BE2C (cell line): Measurements from ENCODE around the gene CTTNBP2.
A peak's percentile ranks its signal among the peaks of the same experiment; 100 is the strongest.
"Not testable (repeated sequence)": the region's sequence is repeated elsewhere in the genome, so short reads cannot be mapped to it uniquely, and the experiment has no call there.

Source experiments
- DNase-seq: peaks from one replicate; pipeline ENCODE4 v3.0.0-alpha.2; 2020
- H3K27me3 ChIP-seq: fragments of 250-450 bp; sonication (Bioruptor Pico); 2 replicates; pipeline ENCODE4 v1.5.1; 2020; ENCODE audit warnings: mild to moderate bottlenecking
- H3K36me3 ChIP-seq: fragments of 250-450 bp; sonication (Bioruptor Pico); 2 replicates; pipeline ENCODE4 v1.5.1; 2020; ENCODE audit warnings: mild to moderate bottlenecking
- H3K4me1 ChIP-seq: fragments of 250-450 bp; sonication (Bioruptor Pico); 2 replicates; pipeline ENCODE4 v1.5.1; 2020
- H3K4me3 ChIP-seq: 2 replicates; pipeline ENCODE4 v1.5.1; 2011; ENCODE audit warnings: low read depth, low read length
- H3K9me3 ChIP-seq: fragments of 250-450 bp; sonication (Bioruptor Pico); 2 replicates; pipeline ENCODE4 v1.5.1; 2020
- CTCF ChIP-seq: IDR thresholded peaks from 2 replicates; pipeline ENCODE4 v1.5.1; 2012; ENCODE audit warnings: mild to moderate bottlenecking, low read depth, low read length

Gene CTTNBP2

GRCh38 chr7:117718116-117718835 lies 155.0 kb downstream of the CTTNBP2 start:
- Histone ChIP-seq H3K9me3 (no peaks in the 10 kb centered on the region), H3K4me1 (no peaks in the 10 kb centered on the region), H3K27me3 (peaks cover 12% of the 10 kb centered on the region), H3K4me3 (no peak overlapping the region), H3K36me3 (no peaks in the 10 kb centered on the region)
- no peak for TF ChIP-seq CTCF
- no peak for DNase-seq

- TF ChIP-seq CTCF: no peak
- H3K36me3 ChIP-seq: no peaks in the 10 kb centered on the region
- H3K9me3 ChIP-seq: no peaks in the 10 kb centered on the region
These were observed 155.9 kb downstream of the CTTNBP2 start for GRCh38 chr7:117717357-117717756.

GRCh38 chr7:117716707-117717299 lies 156.4 kb downstream of the CTTNBP2 start:
- Histone ChIP-seq H3K4me3 (no peak overlapping the region), H3K4me1 (no peaks in the 10 kb centered on the region), H3K27me3 (peaks cover 12% of the 10 kb centered on the region), H3K9me3 (no peaks in the 10 kb centered on the region), H3K36me3 (no peaks in the 10 kb centered on the region)
- TF ChIP-seq CTCF: no peak
- DNase-seq: no peak

More at GRCh38 chr7:117717357-117717756, 155.9 kb downstream of the CTTNBP2 start:
- no peak for DNase-seq
- peaks cover 12% of the 10 kb centered on the region for H3K27me3 ChIP-seq
- H3K4me3 ChIP-seq: no peak overlapping the region
- no peaks in the 10 kb centered on the region for H3K4me1 ChIP-seq

GRCh38 chr7:117715784-117716445 lies 157.3 kb downstream of the CTTNBP2 start:
- H3K4me1 ChIP-seq: no peaks in the 10 kb centered on the region
- TF ChIP-seq CTCF: peak; percentile 64
- H3K4me3 ChIP-seq: no peak overlapping the region
- H3K9me3 ChIP-seq: no peaks in the 10 kb centered on the region
- no peaks in the 10 kb centered on the region for H3K36me3 ChIP-seq
- DNase-seq: peak; percentile 22
- peaks cover 12% of the 10 kb centered on the region for H3K27me3 ChIP-seq

- Histone ChIP-seq H3K9me3 (no peaks in the 10 kb centered on the region), H3K4me1 (no peaks in the 10 kb centered on the region), H3K4me3 (no peak overlapping the region), H3K36me3 (no peaks in the 10 kb centered on the region), H3K27me3 (no peaks in the 10 kb centered on the region)
- DNase-seq: no peak
- no peak for TF ChIP-seq CTCF
These were observed 161.7 kb downstream of the CTTNBP2 start for GRCh38 chr7:117711556-117711955.

GRCh38 chr7:117708173-117708572 lies 165.1 kb downstream of the CTTNBP2 start:
- not testable (repeated sequence) for H3K4me1 ChIP-seq, H3K4me3 ChIP-seq, H3K9me3 ChIP-seq, H3K36me3 ChIP-seq, H3K27me3 ChIP-seq, DNase-seq
